Measurements from ENCODE around the gene IRGQ. TPM values are rescaled to one million over a fixed set of nuclear protein-coding genes. Genes with fewer than 3 reads are reported as not detected.

The IRGQ gene
- total and polyA plus RNA-seq, 2 donors (not counting 3 experiments of a cell fraction or from before 2014, with no cell fraction given): 15.8 to 33.2 TPM

GRCh38 chr19:43631491-43631890 is 35.6 kb upstream of the IRGQ start:
- H3K9me3 ChIP-seq (replicated peaks; ENCODE audit: control insufficient read depth, insufficient read depth, low read length): no peaks in the 10 kb centered on the region
- peaks cover 0 to 3% of the 10 kb centered on the region in 2 experiments for H3K27me3 ChIP-seq (ENCODE audit: control insufficient read depth in 2 of 2, insufficient read depth in 2 of 2, low read length in 2 of 2)
- H3K9ac ChIP-seq (replicated peaks; ENCODE audit: extremely low read depth, insufficient read depth, low read length): no peak overlapping the region
- DNase-seq (ENCODE audit: low read depth, low spot score): no peak
- dilution Hi-C loops (cut with MboI; ENCODE audit: extremely low pct_ligation_motif_present, low sequenced_read_pairs) (no loop called here), intact Hi-C loops (cut with micrococcal nuclease) (no loop called here)
- ChIA-PET POLR2A (interaction anchor here (0.8 kb wide), 1 partner anchor 35 kb away, joined by 3 read pairs; the partner anchor contains the start of genes IRGQ and ZNF576), CTCF (interaction anchor here (1.2 kb wide), 1 partner anchor 31 kb away, joined by 3 read pairs; no protein-coding TSS in a partner anchor)
- no peak overlapping the region for H3K4me3 ChIP-seq (replicated peaks in 1 of 3; ENCODE audit: insufficient read depth in 1 of 3, low read depth in 1 of 3, low read length in 3 of 3)
- no peak overlapping the region for H3K4me2 ChIP-seq (ENCODE audit: insufficient read depth, low read length)
- no peaks in the 10 kb centered on the region for H4K20me1 ChIP-seq (replicated peaks; ENCODE audit: control insufficient read depth, extremely low read depth, insufficient read depth, low read length)
- FAIRE-seq: no peak
- no peaks in the 10 kb centered on the region for H3K4me1 ChIP-seq (ENCODE audit: control insufficient read depth, extremely low read depth, insufficient read depth, low read length)
- no peak overlapping the region for H2AFZ ChIP-seq (ENCODE audit: low read depth, low read length)
- H3K79me2 ChIP-seq (ENCODE audit: control insufficient read depth, insufficient read depth, low read length): no peaks in the 10 kb centered on the region
- H3K36me3 ChIP-seq (ENCODE audit: control insufficient read depth in 2 of 2, extremely low read depth in 1 of 2, insufficient read depth in 2 of 2, low read length in 2 of 2): no peaks in the 10 kb centered on the region
- H3K9me1 ChIP-seq (replicated peaks; ENCODE audit: control insufficient read depth, extremely low read depth, insufficient read depth, low read length): no peaks in the 10 kb centered on the region
- BruUV-seq (replicated peaks): no TSS peak
- TF ChIP-seq MYC (IDR thresholded peaks at IDR 0.05; ENCODE audit: low read depth, low read length) (no peak), POLR2A (IDR thresholded peaks at IDR 0.05; ENCODE audit: low read depth, low read length) (no peak), FOS (IDR thresholded peaks at IDR 0.05; ENCODE audit: borderline replicate concordance, insufficient read depth, low read length) (no peak), MAX (IDR thresholded peaks at IDR 0.05; ENCODE audit: insufficient read depth, insufficient read length) (no peak), EZH2 (IDR thresholded peaks at IDR 0.05; ENCODE audit: borderline replicate concordance, low read depth, low read length, severe bottlenecking) (no peak), CTCF (IDR thresholded peaks at IDR 0.05; ENCODE audit: extremely low read depth in 1 of 2, insufficient read depth in 1 of 2, low read depth in 1 of 2, low read length in 2 of 2) (no peak), POLR2AphosphoS5 (IDR thresholded peaks at IDR 0.05; ENCODE audit: insufficient read depth, low read depth, low read length) (no peak), GATA2 (IDR thresholded peaks at IDR 0.05; ENCODE audit: insufficient read depth, insufficient read length, low read depth, low read length) (no peak), JUN (IDR thresholded peaks at IDR 0.05; ENCODE audit: borderline replicate concordance, insufficient read depth, insufficient read length, low read depth) (no peak)
- H3K27ac ChIP-seq (ENCODE audit: insufficient read depth, low read depth, low read length): no peak overlapping the region
